Omental fat pad (tissue), 4 donors: Measurements from ENCODE around the gene UBL5. TPM values are rescaled to one million over a fixed set of nuclear protein-coding genes. Genes with fewer than 3 reads are reported as not detected.
"Not testable (repeated sequence)": the region's sequence is repeated elsewhere in the genome, so short reads cannot be mapped to it uniquely, and the experiment has no call there.

Experiments used
- ATAC-seq: fragments of 150-250 bp; one replicate; pipeline ENCODE4 v1.9.1; 2016; ENCODE audit warnings: mild to moderate bottlenecking, moderate library complexity; ENCODE audit not compliant: low FRiP score
- DNase-seq: peaks from one replicate; pipeline ENCODE4 v3.0.0-alpha.2; 2019; ENCODE audit warnings: low spot score
- total RNA-seq, 4 donors: library from RNA; depleted of rRNA; stranded (reverse); fragments of >200 nt; gene quantifications; one replicate each; pipeline ENCODE4 v1.1.0, GENCODE V29; 2016
- TF ChIP-seq, protein P1 (sequence below), 3 donors: fragments of 450-650 bp; IDR thresholded peaks; one replicate each; pipeline ENCODE4 v1.5.1; 2016 to 2017; ENCODE audit warnings: antibody characterized with exemption in 3 of 3, mild to moderate bottlenecking in 3 of 3, moderate library complexity in 2 of 3

Gene UBL5
- total RNA-seq, 4 donors from 2014 or later = 407 to 513 (median 455) TPM

DNA sequence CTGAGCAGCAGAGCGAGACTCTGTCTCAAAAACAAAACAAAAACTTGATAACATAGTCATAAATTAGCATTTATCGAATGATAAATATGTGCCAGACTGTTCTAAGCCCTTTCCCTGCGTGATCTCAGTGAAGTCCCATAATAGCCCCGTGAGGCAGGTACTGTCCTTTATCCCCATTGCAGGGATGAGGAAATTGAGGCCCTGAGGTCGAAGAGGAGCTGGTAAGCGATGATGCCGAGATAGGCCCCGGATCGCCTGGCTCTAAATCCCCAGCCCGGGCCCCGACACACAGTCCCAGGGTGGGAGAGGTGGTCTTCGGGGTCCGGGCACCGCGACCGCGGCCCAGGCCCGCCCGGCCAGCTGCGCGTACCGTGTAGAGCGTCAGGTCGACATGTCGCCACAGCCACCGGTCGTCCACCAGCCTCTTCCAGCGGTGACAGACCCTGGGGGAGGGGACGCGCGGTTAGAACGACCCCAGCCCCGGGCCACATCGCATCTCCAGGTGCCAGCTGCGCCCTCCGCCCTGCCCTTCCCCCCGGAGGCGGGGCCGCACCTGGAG, 9.5 kb upstream of the UBL5 start:
- TF ChIP-seq, protein P1, sequence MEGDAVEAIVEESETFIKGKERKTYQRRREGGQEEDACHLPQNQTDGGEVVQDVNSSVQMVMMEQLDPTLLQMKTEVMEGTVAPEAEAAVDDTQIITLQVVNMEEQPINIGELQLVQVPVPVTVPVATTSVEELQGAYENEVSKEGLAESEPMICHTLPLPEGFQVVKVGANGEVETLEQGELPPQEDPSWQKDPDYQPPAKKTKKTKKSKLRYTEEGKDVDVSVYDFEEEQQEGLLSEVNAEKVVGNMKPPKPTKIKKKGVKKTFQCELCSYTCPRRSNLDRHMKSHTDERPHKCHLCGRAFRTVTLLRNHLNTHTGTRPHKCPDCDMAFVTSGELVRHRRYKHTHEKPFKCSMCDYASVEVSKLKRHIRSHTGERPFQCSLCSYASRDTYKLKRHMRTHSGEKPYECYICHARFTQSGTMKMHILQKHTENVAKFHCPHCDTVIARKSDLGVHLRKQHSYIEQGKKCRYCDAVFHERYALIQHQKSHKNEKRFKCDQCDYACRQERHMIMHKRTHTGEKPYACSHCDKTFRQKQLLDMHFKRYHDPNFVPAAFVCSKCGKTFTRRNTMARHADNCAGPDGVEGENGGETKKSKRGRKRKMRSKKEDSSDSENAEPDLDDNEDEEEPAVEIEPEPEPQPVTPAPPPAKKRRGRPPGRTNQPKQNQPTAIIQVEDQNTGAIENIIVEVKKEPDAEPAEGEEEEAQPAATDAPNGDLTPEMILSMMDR (IDR thresholded peaks at IDR 0.05) = no peak
- DNase-seq (no peak), ATAC-seq (no peak)

DNA sequence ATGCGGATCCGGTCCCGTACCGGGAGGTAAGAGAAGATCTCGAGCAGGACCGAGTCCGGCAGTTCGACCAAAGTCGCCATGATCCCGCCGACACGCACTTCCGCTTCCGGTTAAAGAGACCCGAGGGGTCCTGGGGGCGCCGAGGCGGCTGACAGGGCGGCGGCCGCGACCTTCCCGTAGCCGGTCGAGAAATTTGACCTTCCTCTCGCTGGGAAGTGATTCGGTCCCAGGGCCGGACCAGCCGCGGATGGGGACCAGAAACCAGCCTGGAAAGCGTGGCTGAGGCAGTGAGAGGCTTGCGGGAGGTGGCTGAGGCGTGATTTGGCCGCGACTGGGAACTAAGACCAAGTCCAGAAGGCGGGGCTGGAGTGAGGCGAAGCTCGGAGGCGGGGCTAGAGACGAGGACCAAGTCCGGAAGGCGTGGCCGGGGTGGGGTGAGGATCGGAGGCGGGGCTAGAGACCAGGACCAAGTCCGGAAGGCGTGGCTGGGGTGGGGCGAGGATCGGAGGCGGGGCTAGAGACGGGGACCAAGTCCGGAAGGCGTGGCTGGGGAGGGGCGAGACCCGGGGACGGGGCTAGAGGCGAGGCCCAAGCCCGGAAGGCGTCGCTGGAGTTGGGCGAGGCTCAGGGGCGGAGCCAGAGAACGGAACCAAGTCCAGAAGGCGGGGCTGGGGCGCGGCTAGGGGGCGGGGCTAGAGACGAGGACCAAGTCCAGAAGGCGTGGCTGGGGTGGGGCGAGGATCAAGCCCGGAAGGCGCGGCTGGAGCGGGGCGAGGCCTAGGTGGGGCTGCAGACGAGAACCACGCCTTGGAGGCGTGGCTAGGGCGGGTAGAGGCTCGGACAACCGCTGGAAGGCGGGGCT, 8.8 kb upstream of the UBL5 start, which contains the start of gene FBXL12:
FBXL12 (minus strand) TSS at position 346 of the 862 bp plus-strand sequence; CDS start at position 80, 266 bp downstream.
- TF ChIP-seq, protein P1 (IDR thresholded peaks at IDR 0.05) = no peak
- peak; percentile 98 for ATAC-seq
- DNase-seq = peak; percentile 100

DNA sequence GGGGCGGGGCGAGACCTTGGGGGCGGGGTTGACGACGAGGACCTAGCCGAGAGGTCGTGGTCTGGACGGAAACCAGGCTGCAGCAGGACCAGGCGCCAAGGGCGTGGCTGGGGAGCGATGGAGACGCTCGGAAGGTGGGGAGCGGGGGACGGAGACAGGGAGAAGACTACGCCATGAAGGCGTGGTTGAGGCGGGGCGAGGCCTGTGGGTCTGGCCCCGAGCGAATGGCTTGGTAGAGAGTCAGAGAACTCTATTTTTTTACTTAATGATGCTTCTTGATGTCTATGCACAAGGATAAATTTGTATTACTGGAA, 8.2 kb upstream of the UBL5 start:
- ATAC-seq = no peak
- TF ChIP-seq, protein P1 (IDR thresholded peaks at IDR 0.05) = no peak
- no peak for DNase-seq

DNA sequence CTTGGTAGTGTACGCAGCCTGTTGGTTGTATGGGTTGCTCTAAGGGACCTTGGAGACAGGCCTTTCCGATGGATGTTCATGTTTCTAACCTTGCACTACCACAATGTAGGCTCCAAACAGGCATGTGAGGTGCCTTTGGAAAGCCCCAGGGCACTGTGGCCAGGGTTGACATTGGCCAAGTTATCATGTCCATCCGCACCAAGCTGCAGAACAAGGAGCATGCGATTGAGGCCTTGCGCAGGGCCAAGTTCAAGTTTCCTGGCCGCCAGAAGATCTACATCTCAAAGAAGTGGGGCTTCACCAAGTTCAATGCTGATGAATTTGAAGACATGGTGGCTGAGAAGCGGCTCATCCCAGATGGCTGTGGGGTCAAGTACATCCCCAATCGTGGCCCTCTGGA, 7.7 kb upstream of the UBL5 start:
- not testable (repeated sequence) for ATAC-seq, DNase-seq

DNA sequence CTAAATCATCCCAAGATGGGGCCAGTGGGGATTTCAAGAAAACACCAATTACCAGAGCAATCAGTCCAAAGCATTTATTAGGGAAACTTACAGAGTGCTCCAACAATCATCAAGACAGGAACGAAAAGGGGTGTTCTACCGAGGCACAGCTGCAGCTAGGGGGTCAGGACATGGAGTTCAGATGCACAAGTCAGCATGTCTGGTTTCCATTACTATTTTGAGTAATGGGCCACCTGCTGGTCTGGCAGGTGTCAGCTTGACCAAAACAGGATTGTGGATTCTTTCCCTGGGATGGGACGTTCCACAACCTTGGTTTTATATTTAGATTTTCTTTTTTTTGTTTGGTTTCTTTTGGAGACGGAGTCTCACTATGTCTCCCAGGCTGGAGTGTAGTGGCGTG, 3.9 kb upstream of the UBL5 start:
- DNase-seq = no peak
- no peak for ATAC-seq
- TF ChIP-seq, protein P1 (IDR thresholded peaks at IDR 0.05) = no peak

DNA sequence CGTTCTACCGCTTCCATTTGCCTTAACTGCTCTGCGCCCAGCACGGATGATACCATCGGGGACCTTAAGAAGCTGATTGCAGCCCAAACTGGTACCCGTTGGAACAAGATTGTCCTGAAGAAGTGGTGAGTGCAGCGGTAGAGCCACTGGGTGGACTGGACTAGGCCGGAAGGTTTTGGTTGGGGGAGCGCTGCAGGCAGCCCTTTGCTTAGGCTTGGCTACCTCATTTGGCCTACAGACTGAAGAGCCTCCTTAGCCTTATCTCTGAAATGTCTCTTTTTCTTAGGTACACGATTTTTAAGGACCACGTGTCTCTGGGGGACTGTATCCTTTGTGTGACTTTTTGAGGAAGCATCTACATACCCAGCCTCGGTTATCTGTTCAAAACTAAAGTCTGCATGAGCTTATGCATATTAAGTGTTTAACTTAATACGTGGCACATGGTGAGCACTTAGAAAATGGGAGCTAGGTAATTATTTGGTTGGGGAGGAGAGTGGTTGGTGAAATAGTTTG, 889 bp downstream of the UBL5 start:
- no peak for ATAC-seq
- DNase-seq = no peak
- TF ChIP-seq, protein P1 (IDR thresholded peaks at IDR 0.05) = no peak

DNA sequence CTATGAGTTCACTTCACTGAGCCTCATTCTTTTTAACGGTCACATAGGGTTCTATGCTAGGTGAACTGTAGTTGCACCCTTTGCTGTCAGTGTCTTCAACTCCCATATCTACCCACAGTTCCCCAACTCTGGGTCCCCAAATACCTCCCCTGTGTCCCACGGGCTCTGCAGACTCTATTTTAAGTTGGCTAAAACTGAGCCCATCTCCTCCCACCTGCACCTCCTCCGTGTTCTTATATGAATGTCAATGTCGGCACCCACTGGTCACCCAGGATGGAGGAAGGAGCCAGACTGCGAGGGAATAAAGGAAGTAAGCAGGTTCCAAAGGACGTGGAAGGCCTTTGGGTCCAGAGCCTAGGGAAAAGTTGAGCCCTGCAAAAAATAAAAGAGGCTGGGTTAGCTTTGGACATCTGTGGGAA, 6.6 kb downstream of the UBL5 start:
- no peak for ATAC-seq

More for the DNA sequence above, 6.6 kb downstream of the UBL5 start:
- no peak for DNase-seq
- TF ChIP-seq, protein P1 (IDR thresholded peaks at IDR 0.05) = no peak
